Measurements from ENCODE around the gene ERC1.

The ERC1 gene

DNA sequence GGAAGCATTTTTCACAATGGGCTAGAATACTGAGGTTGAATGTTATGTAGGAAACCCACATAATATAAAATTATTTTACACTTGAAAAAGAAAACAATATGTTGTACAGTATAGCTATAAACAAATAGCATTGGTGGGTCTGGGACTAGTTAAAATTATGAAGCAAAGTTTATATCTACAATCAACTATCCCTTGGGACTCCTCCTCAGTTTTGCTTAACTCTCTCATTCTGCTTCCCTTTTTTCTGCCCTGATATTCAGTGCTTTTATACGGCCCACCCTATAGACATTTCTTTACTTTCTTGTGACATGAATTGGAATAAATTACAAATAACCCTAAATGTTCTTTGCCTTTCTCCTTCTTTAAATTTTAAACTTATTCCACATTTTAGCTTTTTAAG, 302.9 kb downstream of the ERC1 start:
- no peak overlapping the region for H3K4me3 ChIP-seq (ENCODE audit: low read length)
- no peak for TF ChIP-seq CTCF (IDR thresholded peaks at IDR 0.05; ENCODE audit: insufficient read depth, low read depth, low read length, missing control alignments)
- DNase-seq (ENCODE audit: low read depth), result no peak

- TF ChIP-seq CTCF (IDR thresholded peaks at IDR 0.05; ENCODE audit: insufficient read depth, low read depth, low read length, missing control alignments), result no peak
- DNase-seq (ENCODE audit: low read depth), result no peak
- no peak overlapping the region for H3K4me3 ChIP-seq (ENCODE audit: low read length)
Observed at GRCh38 chr12:1297206-1297605, 306.2 kb downstream of the ERC1 start.

GRCh38 chr12:1297639-1298175, 306.7 kb downstream of the ERC1 start:
- DNase-seq (ENCODE audit: low read depth), result no peak
- TF ChIP-seq CTCF (IDR thresholded peaks at IDR 0.05; ENCODE audit: insufficient read depth, low read depth, low read length, missing control alignments), result no peak
- H3K4me3 ChIP-seq (ENCODE audit: low read length), result no peak overlapping the region

GRCh38 chr12:1300460-1300859, 309.4 kb downstream of the ERC1 start:
- TF ChIP-seq CTCF (IDR thresholded peaks at IDR 0.05; ENCODE audit: insufficient read depth, low read depth, low read length, missing control alignments), result no peak
- H3K4me3 ChIP-seq (ENCODE audit: low read length), result no peak overlapping the region
- no peak for DNase-seq (ENCODE audit: low read depth)

GRCh38 chr12:1302201-1302870, 311.3 kb downstream of the ERC1 start:
- no peak for DNase-seq (ENCODE audit: low read depth)
- no peak overlapping the region for H3K4me3 ChIP-seq (ENCODE audit: low read length)
- no peak for TF ChIP-seq CTCF (IDR thresholded peaks at IDR 0.05; ENCODE audit: insufficient read depth, low read depth, low read length, missing control alignments)

- TF ChIP-seq CTCF (IDR thresholded peaks at IDR 0.05; ENCODE audit: insufficient read depth, low read depth, low read length, missing control alignments), result no peak
- H3K4me3 ChIP-seq (ENCODE audit: low read length), result no peak overlapping the region
- no peak for DNase-seq (ENCODE audit: low read depth)
Observed at GRCh38 chr12:1305063-1305434, 314.0 kb downstream of the ERC1 start.
